HUES6 (cell line): ENCODE results near the gene NHS.

Source experiments
- H3K27ac ChIP-seq: 2 replicates; pipeline ENCODE4 v1.7.0; 2013; ENCODE audit warnings: low read depth, mild to moderate bottlenecking, low read length, inconsistent platforms
- H3K27me3 ChIP-seq: 2 replicates; pipeline ENCODE4 v1.6.1; 2013; ENCODE audit warnings: low read length; ENCODE audit not compliant: control insufficient read depth, insufficient read depth
- H3K36me3 ChIP-seq: 2 replicates; pipeline ENCODE4 v1.6.1; 2013; ENCODE audit warnings: low read length; ENCODE audit not compliant: control insufficient read depth, insufficient read depth
- H3K4me1 ChIP-seq: 2 replicates; pipeline ENCODE4 v1.6.1; 2013; ENCODE audit warnings: low read length; ENCODE audit not compliant: control insufficient read depth, insufficient read depth
- H3K4me3 ChIP-seq: 2 replicates; pipeline ENCODE4 v1.5.1; 2013; ENCODE audit warnings: low read depth, low read length
- H3K9ac ChIP-seq: one replicate; pipeline ENCODE4 v1.6.1; 2013; ENCODE audit warnings: mild to moderate bottlenecking, low read length
- H3K9me3 ChIP-seq: 2 replicates; pipeline ENCODE4 v1.6.1; 2013; ENCODE audit warnings: low read depth, low read length; ENCODE audit not compliant: control insufficient read depth, insufficient read depth

NHS gene

GRCh38 chrX:17580539-17581152, 205.6 kb downstream of the NHS start:
- peaks cover 11% of the 10 kb centered on the region; the same call in 1 of the 2 replicates for H3K27me3 ChIP-seq
- H3K36me3 ChIP-seq: no peaks in the 10 kb centered on the region
- H3K9me3 ChIP-seq: no peaks in the 10 kb centered on the region
- peaks cover 8% of the 10 kb centered on the region; the same call in 1 of the 2 replicates for H3K4me1 ChIP-seq
- no peak overlapping the region for H3K4me3 ChIP-seq
- no peak overlapping the region for H3K9ac ChIP-seq
- no peak overlapping the region for H3K27ac ChIP-seq

GRCh38 chrX:17581641-17582040, 206.6 kb downstream of the NHS start:
- Histone ChIP-seq H3K4me1 (peaks cover 8% of the 10 kb centered on the region; the same call in 1 of the 2 replicates), H3K36me3 (no peaks in the 10 kb centered on the region), H3K27ac (no peak overlapping the region), H3K4me3 (no peak overlapping the region), H3K9ac (no peak overlapping the region), H3K9me3 (no peaks in the 10 kb centered on the region), H3K27me3 (peaks cover 9% of the 10 kb centered on the region; the same call in 1 of the 2 replicates)

DNA sequence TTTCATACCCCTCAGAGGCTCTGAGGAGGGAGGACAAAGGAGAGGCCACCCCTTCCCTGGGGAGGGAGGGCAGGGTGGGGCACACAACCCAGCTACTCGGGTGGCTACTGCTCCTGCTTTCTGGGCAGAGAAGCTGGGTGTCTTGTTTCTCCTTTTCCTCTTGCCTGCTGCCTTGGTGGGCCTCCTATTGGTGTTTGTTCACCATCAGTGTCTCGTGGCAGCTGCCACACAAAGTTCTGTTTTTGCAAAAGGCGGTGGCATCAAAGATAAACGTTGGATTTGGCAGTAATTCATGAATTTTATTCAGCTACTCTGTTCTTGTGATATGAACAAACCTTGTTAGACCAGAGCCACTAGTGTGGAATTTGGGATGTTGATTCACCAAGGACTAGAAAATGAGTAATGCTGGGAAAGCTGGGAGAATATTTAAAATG, 209.3 kb downstream of the NHS start:
- Histone ChIP-seq H3K27me3 (peaks cover 4% of the 10 kb centered on the region; the same call in 1 of the 2 replicates), H3K9ac (no peak overlapping the region), H3K4me3 (no peak overlapping the region), H3K36me3 (no peaks in the 10 kb centered on the region), H3K9me3 (no peaks in the 10 kb centered on the region), H3K4me1 (peaks cover 18% of the 10 kb centered on the region), H3K27ac (no peak overlapping the region)

GRCh38 chrX:17585006-17585405, 210.0 kb downstream of the NHS start:
- Histone ChIP-seq H3K27ac (no peak overlapping the region), H3K4me3 (no peak overlapping the region), H3K27me3 (peaks cover 4% of the 10 kb centered on the region; the same call in 1 of the 2 replicates), H3K9me3 (no peaks in the 10 kb centered on the region), H3K9ac (no peak overlapping the region), H3K36me3 (no peaks in the 10 kb centered on the region), H3K4me1 (peaks cover 18% of the 10 kb centered on the region)

- H3K4me3 ChIP-seq: no peak overlapping the region
- no peaks in the 10 kb centered on the region for H3K9me3 ChIP-seq
- no peak overlapping the region for H3K27ac ChIP-seq
- H3K9ac ChIP-seq: no peak overlapping the region
- H3K4me1 ChIP-seq: peaks cover 20% of the 10 kb centered on the region
- no peaks in the 10 kb centered on the region for H3K36me3 ChIP-seq
- H3K27me3 ChIP-seq: no peaks in the 10 kb centered on the region
These were observed 212.4 kb downstream of the NHS start for GRCh38 chrX:17587366-17587765.

DNA sequence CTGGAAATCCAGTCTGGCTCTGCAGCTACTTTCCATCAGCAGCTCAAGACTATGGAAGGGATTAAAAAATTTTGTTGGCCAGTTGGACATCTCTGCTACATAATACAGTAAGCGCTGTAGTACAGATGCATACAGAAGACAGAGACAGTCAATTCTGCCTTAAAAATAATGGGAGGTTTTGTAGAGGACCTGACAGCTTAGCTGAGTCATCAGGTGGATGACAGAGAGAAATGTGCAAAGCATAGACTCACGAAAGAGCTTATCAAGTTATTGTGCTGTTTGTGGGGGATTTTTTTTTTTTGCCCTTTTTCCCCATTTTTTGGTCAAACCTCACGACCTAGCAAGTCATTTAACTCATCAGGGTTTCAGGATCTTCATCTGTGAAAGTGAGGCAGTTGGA, 213.3 kb downstream of the NHS start:
- H3K36me3 ChIP-seq: no peaks in the 10 kb centered on the region
- H3K27ac ChIP-seq: no peak overlapping the region
- H3K9ac ChIP-seq: no peak overlapping the region
- H3K27me3 ChIP-seq: no peaks in the 10 kb centered on the region
- peaks cover 20% of the 10 kb centered on the region for H3K4me1 ChIP-seq
- H3K4me3 ChIP-seq: no peak overlapping the region
- H3K9me3 ChIP-seq: no peaks in the 10 kb centered on the region

GRCh38 chrX:17590892-17591740, 216.1 kb downstream of the NHS start:
- Histone ChIP-seq H3K4me3 (no peak overlapping the region), H3K9ac (no peak overlapping the region), H3K36me3 (no peaks in the 10 kb centered on the region), H3K27ac (no peak overlapping the region), H3K27me3 (no peaks in the 10 kb centered on the region; the same call in 1 of the 2 replicates), H3K4me1 (peaks cover 12% of the 10 kb centered on the region), H3K9me3 (no peaks in the 10 kb centered on the region)

DNA sequence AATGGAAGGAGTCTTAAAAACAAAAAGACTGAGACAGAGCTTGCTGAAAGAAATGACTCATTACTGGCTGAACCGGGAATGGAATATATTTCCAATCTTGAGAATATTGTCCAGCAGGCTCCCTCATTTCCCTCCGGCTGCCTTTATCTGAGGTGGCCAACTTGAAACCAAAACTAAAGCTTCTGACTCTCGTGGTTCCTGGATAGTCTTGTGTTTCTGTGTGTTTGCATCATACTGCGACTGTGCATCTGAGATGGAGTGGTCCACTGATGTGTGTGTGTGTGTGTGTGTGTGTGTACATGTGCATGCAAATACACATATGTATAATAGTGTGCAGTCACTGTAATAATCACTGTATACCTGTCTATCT, 216.7 kb downstream of the NHS start:
- H3K36me3 ChIP-seq: no peaks in the 10 kb centered on the region
- no peak overlapping the region for H3K4me3 ChIP-seq
- H3K9ac ChIP-seq: no peak overlapping the region
- H3K4me1 ChIP-seq: peaks cover 12% of the 10 kb centered on the region
- H3K27ac ChIP-seq: no peak overlapping the region
- no peaks in the 10 kb centered on the region for H3K9me3 ChIP-seq
- no peaks in the 10 kb centered on the region; the same call in 1 of the 2 replicates for H3K27me3 ChIP-seq

- no peak overlapping the region for H3K4me3 ChIP-seq
- H3K9me3 ChIP-seq: no peaks in the 10 kb centered on the region
- H3K9ac ChIP-seq: no peak overlapping the region
- no peak overlapping the region for H3K27ac ChIP-seq
- H3K4me1 ChIP-seq: peaks cover 10% of the 10 kb centered on the region
- H3K27me3 ChIP-seq: no peaks in the 10 kb centered on the region; the same call in 1 of the 2 replicates
- H3K36me3 ChIP-seq: no peaks in the 10 kb centered on the region
These were observed 217.1 kb downstream of the NHS start for GRCh38 chrX:17592117-17592516.

GRCh38 chrX:17594693-17595092, 219.7 kb downstream of the NHS start:
- Histone ChIP-seq H3K27me3 (no peaks in the 10 kb centered on the region; the same call in 1 of the 2 replicates), H3K27ac (no peak overlapping the region), H3K9ac (no peak overlapping the region), H3K9me3 (no peaks in the 10 kb centered on the region), H3K36me3 (no peaks in the 10 kb centered on the region), H3K4me3 (no peak overlapping the region), H3K4me1 (peaks cover 2% of the 10 kb centered on the region; the same call in 1 of the 2 replicates)

- H3K36me3 ChIP-seq: no peaks in the 10 kb centered on the region
- peaks cover 8% of the 10 kb centered on the region for H3K4me1 ChIP-seq
- no peak overlapping the region for H3K27ac ChIP-seq
- H3K4me3 ChIP-seq: no peak overlapping the region
- no peak overlapping the region for H3K9ac ChIP-seq
- no peaks in the 10 kb centered on the region for H3K9me3 ChIP-seq
- H3K27me3 ChIP-seq: peaks cover 1% of the 10 kb centered on the region; the same call in 1 of the 2 replicates
These were observed 220.5 kb downstream of the NHS start for GRCh38 chrX:17595456-17596035.
